ENCODE data around the gene KDM6B. TPM values are rescaled to one million over a fixed set of nuclear protein-coding genes. Genes with fewer than 3 reads are reported as not detected.

KDM6B gene
- total and polyA plus RNA-seq, 9 of the 15 experiments (the other 6 are each of a cell fraction or from before 2014, with no cell fraction given), result 0.01 to 22.9 (median 2.2) TPM

GRCh38 chr17:7842380-7843256 lies 8.6 kb downstream of the KDM6B start (continued):
- TF ChIP-seq PBX2 (CRISPR knock-in tag; IDR thresholded peaks at IDR 0.05; ENCODE audit: low read depth), result no peak
- TF ChIP-seq PBX2 (tag; conservative IDR thresholded peaks at IDR 0.05; ENCODE audit: low read depth), result no peak
- TF ChIP-seq NFXL1 (CRISPR knock-in tag; IDR thresholded peaks at IDR 0.05), result no peak
- no peak for TF ChIP-seq SMARCC2 (IDR thresholded peaks at IDR 0.05; ENCODE audit: low read depth)
- TF ChIP-seq ZNF551 (CRISPR knock-in tag; IDR thresholded peaks at IDR 0.05), result no peak
- 0 out of 2 replicates have a peak, but pooled peaks have one; percentile 24 for TF ChIP-seq EP400 (IDR thresholded peaks at IDR 0.05)
- TF ChIP-seq BRD4 (IDR thresholded peaks at IDR 0.05), result peak; percentile 54; the same call in 1 of the 2 replicates
- TF ChIP-seq GABPB1 (CRISPR knock-in tag; IDR thresholded peaks at IDR 0.05), result no peak; the same call in 1 of the 2 replicates
- TF ChIP-seq POLR3A (IDR thresholded peaks at IDR 0.05; ENCODE audit: borderline replicate concordance, extremely low read depth, insufficient read depth, insufficient read length), result no peak
- TF ChIP-seq TAF1 (IDR thresholded peaks at IDR 0.05; ENCODE audit: control insufficient read depth, extremely low read depth, insufficient read depth, low read length, severe bottlenecking), result peak; percentile 35

All from K562 (cell line).